GM23338 (cell line): ENCODE measurements around the gene INHBB.

Experiments used
- CREB1 ChIP-seq: fragments of 250-450 bp; sonication (Bioruptor Pico); IDR thresholded peaks from 2 replicates; pipeline ENCODE4 v1.5.0; 2020; ENCODE audit warnings: low read depth, mild to moderate bottlenecking, moderate library complexity
- CTCF ChIP-seq, 2 experiments: fragments of 200-600 bp in 1 of 2; sonication (generic) in 1 of 2; conservative IDR thresholded peaks; 2 replicates each; pipeline versions ENCODE4 v1.5.1 to v1.6.1; 2016 to 2017; ENCODE audit warnings: antibody characterized with exemption in 2 of 2, low read depth in 2 of 2, mild to moderate bottlenecking in 2 of 2, moderate library complexity in 1 of 2
- ETS1 ChIP-seq: IDR thresholded peaks from 2 replicates; pipeline ENCODE4 v1.6.1; 2016; ENCODE audit warnings: antibody characterized with exemption
- EZH2 ChIP-seq: fragments of 200-600 bp; sonication (generic); IDR thresholded peaks from one replicate; pipeline ENCODE4 v1.8.0; 2017; ENCODE audit warnings: antibody characterized with exemption, mild to moderate bottlenecking, low read depth; ENCODE audit not compliant: unreplicated experiment
- EZH2phosphoT487 ChIP-seq: fragments of 200-600 bp; sonication (generic); IDR thresholded peaks from one replicate; pipeline ENCODE4 v1.8.1; 2018; ENCODE audit warnings: antibody characterized with exemption; ENCODE audit not compliant: unreplicated experiment
- JUNB ChIP-seq: IDR thresholded peaks from one replicate; pipeline ENCODE4 v1.6.1; 2016; ENCODE audit warnings: antibody characterized with exemption; ENCODE audit not compliant: unreplicated experiment
- NANOG ChIP-seq: IDR thresholded peaks from 2 replicates; pipeline ENCODE4 v1.6.1; 2016; ENCODE audit warnings: antibody characterized with exemption, borderline replicate concordance
- POLR2AphosphoS5 ChIP-seq: IDR thresholded peaks from 2 replicates; pipeline ENCODE4 v1.6.1; 2016; ENCODE audit warnings: antibody characterized with exemption, low read depth
- REST ChIP-seq: IDR thresholded peaks from one replicate; pipeline ENCODE4 v1.6.1; 2018; ENCODE audit warnings: antibody characterized with exemption; ENCODE audit not compliant: unreplicated experiment
- STAT1 ChIP-seq: IDR thresholded peaks from one replicate; pipeline ENCODE4 v1.6.1; 2016; ENCODE audit warnings: antibody characterized with exemption; ENCODE audit not compliant: unreplicated experiment
- ZNF114 ChIP-seq: fragments of 250-450 bp; sonication (Bioruptor Pico); IDR thresholded peaks from 2 replicates; pipeline ENCODE4 v1.5.0; 2020; ENCODE audit warnings: mild to moderate bottlenecking, moderate library complexity
- ZNF331 ChIP-seq: fragments of 250-450 bp; sonication (Bioruptor Pico); IDR thresholded peaks from 2 replicates; pipeline ENCODE4 v1.5.0; 2020; ENCODE audit warnings: low read depth, mild to moderate bottlenecking, moderate library complexity
- ZNF462 ChIP-seq: fragments of 250-450 bp; sonication (Bioruptor Pico); IDR thresholded peaks from 2 replicates; pipeline ENCODE4 v1.5.0; 2020; ENCODE audit warnings: mild to moderate bottlenecking, moderate library complexity

- TF ChIP-seq REST (no peak), EZH2phosphoT487 (no peak), POLR2AphosphoS5 (no peak), CTCF (conservative IDR thresholded peaks at IDR 0.05; ENCODE audit: low read depth in 2 of 2) (no peak), JUNB (no peak), EZH2 (no peak), STAT1 (no peak), CREB1 (no peak), ZNF114 (CRISPR knock-in tag) (no peak), ETS1 (no peak), ZNF331 (no peak), NANOG (no peak), ZNF462 (no peak)
These were observed 2.3 kb downstream of the INHBB start for GRCh38 chr2:120348134-120348736.
